DMS79 (cell line): ENCODE results near the gene TTC23.

Experiments
- DNase-seq: peaks from one replicate; lab custom pipeline; 2025; lab: John Stamatoyannopoulos, UW

The TTC23 gene

GRCh38 chr15:99249270-99249841 lies at the start of gene TTC23:
Gene TTC23 (minus strand): TSS chr15:99249581. CDS start chr15:99228712, 20,869 bp downstream.
- DNase-seq, result no peak

GRCh38 chr15:99296386-99296785 lies 47.0 kb upstream of the TTC23 start:
- no peak for DNase-seq

GRCh38 chr15:99295840-99296239 lies 46.5 kb upstream of the TTC23 start:
- DNase-seq, result no peak

- no peak for DNase-seq
These were observed 42.3 kb upstream of the TTC23 start for GRCh38 chr15:99291643-99292042.

- DNase-seq, result no peak
These were observed 34.3 kb upstream of the TTC23 start for GRCh38 chr15:99283717-99284116.

- no peak for DNase-seq
These were observed 33.2 kb upstream of the TTC23 start for GRCh38 chr15:99282586-99282985.

GRCh38 chr15:99282121-99282520 lies 32.7 kb upstream of the TTC23 start:
- DNase-seq, result no peak

- no peak for DNase-seq
These were observed 30.4 kb upstream of the TTC23 start for GRCh38 chr15:99279827-99280226.

GRCh38 chr15:99279290-99279689 lies 29.9 kb upstream of the TTC23 start:
- no peak for DNase-seq

- DNase-seq, result no peak
These were observed 26.2 kb upstream of the TTC23 start for GRCh38 chr15:99275525-99276128.

GRCh38 chr15:99275061-99275460 lies 25.7 kb upstream of the TTC23 start:
- DNase-seq, result no peak

GRCh38 chr15:99273801-99274200 lies 24.4 kb upstream of the TTC23 start:
- DNase-seq, result no peak

GRCh38 chr15:99268431-99268830 lies 19.1 kb upstream of the TTC23 start:
- no peak for DNase-seq

GRCh38 chr15:99267957-99268356 lies 18.6 kb upstream of the TTC23 start:
- DNase-seq, result no peak

- DNase-seq, result no peak
These were observed 16.2 kb upstream of the TTC23 start for GRCh38 chr15:99265541-99266070.

- no peak for DNase-seq
These were observed 14.7 kb upstream of the TTC23 start for GRCh38 chr15:99264125-99264524.

GRCh38 chr15:99257107-99257750 lies 7.8 kb upstream of the TTC23 start:
- no peak for DNase-seq

GRCh38 chr15:99253381-99254090 lies 4.2 kb upstream of the TTC23 start:
- no peak for DNase-seq

GRCh38 chr15:99252326-99252725 lies 2.9 kb upstream of the TTC23 start:
- DNase-seq, result no peak

GRCh38 chr15:99250857-99251841 lies 1.8 kb upstream of the TTC23 start, which contains the start of gene LRRC28:
Gene LRRC28 (plus strand): TSS chr15:99251481. CDS start chr15:99255958, 4,477 bp downstream.
- peak; percentile 89 for DNase-seq

GRCh38 chr15:99250494-99250856 lies 1.1 kb upstream of the TTC23 start:
- DNase-seq, result no peak
